ENCODE measurements around the gene RBM24. TPM values are rescaled to one million over a fixed set of nuclear protein-coding genes. Genes with fewer than 3 reads are reported as not detected.

Gene RBM24
- total and polyA plus RNA-seq, 9 of the 15 experiments (the other 6 are each of a cell fraction or from before 2014, with no cell fraction given): not detected

DNA sequence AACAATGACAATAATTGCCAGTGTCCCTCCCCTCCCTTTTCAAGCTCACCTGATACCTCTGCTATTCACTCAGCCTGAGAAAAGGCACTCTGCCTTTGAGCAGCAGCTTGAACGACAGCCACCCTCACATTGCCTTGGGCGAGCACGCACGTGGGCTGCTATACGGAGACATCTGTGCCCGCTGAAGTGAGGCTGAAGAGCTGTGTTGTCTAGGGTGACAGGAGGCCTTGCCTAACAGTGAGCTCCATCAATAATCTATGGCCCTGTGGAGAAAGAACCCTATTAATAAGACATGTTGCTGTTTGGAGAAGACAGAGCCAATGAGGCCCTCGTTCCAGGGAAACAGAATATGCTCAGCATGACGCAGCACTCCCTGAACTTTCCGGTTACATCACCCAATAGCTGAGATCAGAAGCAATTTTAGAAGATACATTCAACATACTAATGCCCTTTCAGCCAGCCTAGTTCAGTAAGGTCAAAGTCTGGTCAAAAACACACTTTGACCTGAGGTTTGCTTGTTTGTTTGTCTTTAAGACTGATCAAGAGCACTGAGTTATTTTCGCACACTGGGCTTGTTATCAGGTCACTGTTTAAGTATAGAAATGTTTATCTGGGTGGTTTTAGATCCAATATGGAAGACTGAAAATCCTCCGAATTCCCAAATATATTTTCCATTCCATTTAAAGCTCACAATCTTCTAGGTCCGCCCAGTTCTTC, 30.6 kb downstream of the RBM24 start (continued):
- TF ChIP-seq HNRNPL (IDR thresholded peaks at IDR 0.05; ENCODE audit: low read depth, low read length): no peak
- no peak for TF ChIP-seq NR2C1 (IDR thresholded peaks at IDR 0.05)
- TF ChIP-seq NR2C1 (tag; IDR thresholded peaks at IDR 0.05): peak; percentile 49; the same call in 1 of the 2 replicates
- TF ChIP-seq MTA1 (IDR thresholded peaks at IDR 0.05; ENCODE audit: borderline replicate concordance): no peak
- TF ChIP-seq RUNX1 (IDR thresholded peaks at IDR 0.05; ENCODE audit: low read depth): no peak
- no peak for TF ChIP-seq TSHZ1 (CRISPR knock-in tag; IDR thresholded peaks at IDR 0.05)
- TF ChIP-seq ZNF395 (CRISPR knock-in tag; IDR thresholded peaks at IDR 0.05): no peak
- TF ChIP-seq NONO (IDR thresholded peaks at IDR 0.05; ENCODE audit: low read depth in 2 of 2, low read length in 1 of 2): no peak
- peak; percentile 96 for TF ChIP-seq ATF3 (IDR thresholded peaks at IDR 0.05)
- peak; percentile 84 for TF ChIP-seq ATF3 (CRISPR knock-in tag; conservative IDR thresholded peaks at IDR 0.05)
- TF ChIP-seq ZNF766 (CRISPR knock-in tag; conservative IDR thresholded peaks at IDR 0.05): peak; percentile 27; the same call in 1 of the 2 replicates
- TF ChIP-seq WHSC1 (IDR thresholded peaks at IDR 0.05; ENCODE audit: low read length): no peak
- no peak for TF ChIP-seq HLTF (IDR thresholded peaks at IDR 0.05)
- no peak for TF ChIP-seq DIDO1 (tag; IDR thresholded peaks at IDR 0.05; ENCODE audit: low read depth)
- no peak for TF ChIP-seq U2AF2 (optimal IDR thresholded peaks at IDR 0.05; ENCODE audit: low read depth, low read length)
- no peak for TF ChIP-seq ZBED1 (IDR thresholded peaks at IDR 0.05)
- TF ChIP-seq XRCC5 (IDR thresholded peaks at IDR 0.05; ENCODE audit: low read depth, low read length): no peak
- TF ChIP-seq CTBP1 (IDR thresholded peaks at IDR 0.05; ENCODE audit: borderline replicate concordance): peak; percentile 51; the same call in 1 of the 2 replicates
- TF ChIP-seq NKRF (IDR thresholded peaks at IDR 0.05; ENCODE audit: borderline replicate concordance): no peak
- TF ChIP-seq, protein P1, sequence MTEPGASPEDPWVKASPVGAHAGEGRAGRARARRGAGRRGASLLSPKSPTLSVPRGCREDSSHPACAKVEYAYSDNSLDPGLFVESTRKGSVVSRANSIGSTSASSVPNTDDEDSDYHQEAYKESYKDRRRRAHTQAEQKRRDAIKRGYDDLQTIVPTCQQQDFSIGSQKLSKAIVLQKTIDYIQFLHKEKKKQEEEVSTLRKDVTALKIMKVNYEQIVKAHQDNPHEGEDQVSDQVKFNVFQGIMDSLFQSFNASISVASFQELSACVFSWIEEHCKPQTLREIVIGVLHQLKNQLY (CRISPR knock-in tag; conservative IDR thresholded peaks at IDR 0.05): no peak
- TF ChIP-seq SIRT6 (IDR thresholded peaks at IDR 0.05; ENCODE audit: low read depth, low read length): no peak
